Measurements from ENCODE around the gene SLC25A28.

SLC25A28 gene

GRCh38 chr10:99571816-99572215 is 48.4 kb downstream of the SLC25A28 start:
- Histone ChIP-seq H3K9ac (ENCODE audit: low read length) (no peak overlapping the region), H2BK15ac (replicated peaks; ENCODE audit: low read depth) (no peak overlapping the region), H3K27me3 (ENCODE audit: insufficient read depth, low read length, poor library complexity) (no peaks in the 10 kb centered on the region), H3K79me2 (ENCODE audit: control insufficient read depth, insufficient read depth, low read length) (no peaks in the 10 kb centered on the region), H3K4me2 (ENCODE audit: low read length) (no peak overlapping the region), H2AK5ac (ENCODE audit: low read length) (no peak overlapping the region), H3K79me1 (ENCODE audit: low read length) (no peaks in the 10 kb centered on the region), H3K4me3 (ENCODE audit: low read length) (no peak overlapping the region), H3K36me3 (ENCODE audit: control insufficient read depth, insufficient read depth, low read length) (no peaks in the 10 kb centered on the region), H2BK120ac (ENCODE audit: low read depth, low read length) (no peak overlapping the region), H3K56ac (ENCODE audit: low read length) (no peak overlapping the region), H4K5ac (ENCODE audit: low read length) (no peak overlapping the region), H3K18ac (ENCODE audit: low read length) (no peak overlapping the region), H3K23ac (ENCODE audit: low read length) (no peak overlapping the region), H4K8ac (ENCODE audit: low read depth, low read length) (no peak overlapping the region), H3K27ac (ENCODE audit: low read depth, low read length) (no peak overlapping the region), H2BK5ac (ENCODE audit: low read length) (no peak overlapping the region), H3K4ac (ENCODE audit: low read depth, low read length) (no peak overlapping the region), H3K4me1 (ENCODE audit: control insufficient read depth, low read depth, low read length) (peaks cover 3% of the 10 kb centered on the region)
- WGBS (ENCODE audit: extremely low coverage, insufficient coverage, low lambda C conversion rate): no CpG with 5 or more reads among the region's 1 CpG
- no peak for DNase-seq

GRCh38 chr10:99569961-99570360 is 50.3 kb downstream of the SLC25A28 start:
- Histone ChIP-seq H3K79me1 (ENCODE audit: low read length) (no peaks in the 10 kb centered on the region), H3K27ac (ENCODE audit: low read depth, low read length) (no peak overlapping the region), H3K36me3 (ENCODE audit: control insufficient read depth, insufficient read depth, low read length) (no peaks in the 10 kb centered on the region), H2BK120ac (ENCODE audit: low read depth, low read length) (no peak overlapping the region), H3K79me2 (ENCODE audit: control insufficient read depth, insufficient read depth, low read length) (no peaks in the 10 kb centered on the region), H2BK5ac (ENCODE audit: low read length) (no peak overlapping the region), H3K4ac (ENCODE audit: low read depth, low read length) (no peak overlapping the region), H4K8ac (ENCODE audit: low read depth, low read length) (no peak overlapping the region), H3K18ac (ENCODE audit: low read length) (no peak overlapping the region), H3K4me1 (ENCODE audit: control insufficient read depth, low read depth, low read length) (peaks cover 3% of the 10 kb centered on the region), H2BK15ac (replicated peaks; ENCODE audit: low read depth) (no peak overlapping the region), H2AK5ac (ENCODE audit: low read length) (no peak overlapping the region), H3K27me3 (ENCODE audit: insufficient read depth, low read length, poor library complexity) (no peaks in the 10 kb centered on the region), H3K56ac (ENCODE audit: low read length) (no peak overlapping the region), H3K9ac (ENCODE audit: low read length) (no peak overlapping the region), H3K4me2 (ENCODE audit: low read length) (no peak overlapping the region), H3K4me3 (ENCODE audit: low read length) (no peak overlapping the region), H4K5ac (ENCODE audit: low read length) (no peak overlapping the region), H3K23ac (ENCODE audit: low read length) (no peak overlapping the region)
- no peak for DNase-seq

- Histone ChIP-seq H3K27me3 (ENCODE audit: insufficient read depth, low read length, poor library complexity) (no peaks in the 10 kb centered on the region), H3K27ac (ENCODE audit: low read depth, low read length) (no peak overlapping the region), H3K4ac (ENCODE audit: low read depth, low read length) (no peak overlapping the region), H3K9ac (ENCODE audit: low read length) (no peak overlapping the region), H3K36me3 (ENCODE audit: control insufficient read depth, insufficient read depth, low read length) (no peaks in the 10 kb centered on the region), H3K56ac (ENCODE audit: low read length) (peak overlapping the region; percentile 44), H2BK5ac (ENCODE audit: low read length) (no peak overlapping the region), H4K5ac (ENCODE audit: low read length) (no peak overlapping the region), H3K23ac (ENCODE audit: low read length) (no peak overlapping the region), H2BK120ac (ENCODE audit: low read depth, low read length) (no peak overlapping the region), H4K8ac (ENCODE audit: low read depth, low read length) (no peak overlapping the region), H2AK5ac (ENCODE audit: low read length) (no peak overlapping the region), H2BK15ac (replicated peaks; ENCODE audit: low read depth) (no peak overlapping the region), H3K18ac (ENCODE audit: low read length) (no peak overlapping the region), H3K4me2 (ENCODE audit: low read length) (no peak overlapping the region), H3K79me1 (ENCODE audit: low read length) (no peaks in the 10 kb centered on the region), H3K4me3 (ENCODE audit: low read length) (no peak overlapping the region), H3K4me1 (ENCODE audit: control insufficient read depth, low read depth, low read length) (peaks cover 3% of the 10 kb centered on the region), H3K79me2 (ENCODE audit: control insufficient read depth, insufficient read depth, low read length) (no peaks in the 10 kb centered on the region)
- WGBS (ENCODE audit: extremely low coverage, insufficient coverage, low lambda C conversion rate): no CpG with 5 or more reads among the region's 11 CpGs
- DNase-seq: peak; percentile 50
Observed at GRCh38 chr10:99569253-99569939, 50.8 kb downstream of the SLC25A28 start.

GRCh38 chr10:99565166-99565565 is 55.1 kb downstream of the SLC25A28 start:
- Histone ChIP-seq H3K4me1 (ENCODE audit: control insufficient read depth, low read depth, low read length) (peaks cover 6% of the 10 kb centered on the region), H4K5ac (ENCODE audit: low read length) (no peak overlapping the region), H2BK120ac (ENCODE audit: low read depth, low read length) (no peak overlapping the region), H3K56ac (ENCODE audit: low read length) (no peak overlapping the region), H3K18ac (ENCODE audit: low read length) (no peak overlapping the region), H2BK15ac (replicated peaks; ENCODE audit: low read depth) (no peak overlapping the region), H3K79me1 (ENCODE audit: low read length) (no peaks in the 10 kb centered on the region), H3K9ac (ENCODE audit: low read length) (no peak overlapping the region), H3K27me3 (ENCODE audit: insufficient read depth, low read length, poor library complexity) (no peaks in the 10 kb centered on the region), H3K4ac (ENCODE audit: low read depth, low read length) (peak overlapping the region; percentile 36), H3K4me2 (ENCODE audit: low read length) (no peak overlapping the region), H2BK5ac (ENCODE audit: low read length) (no peak overlapping the region), H2AK5ac (ENCODE audit: low read length) (no peak overlapping the region), H4K8ac (ENCODE audit: low read depth, low read length) (no peak overlapping the region), H3K27ac (ENCODE audit: low read depth, low read length) (no peak overlapping the region), H3K23ac (ENCODE audit: low read length) (no peak overlapping the region), H3K79me2 (ENCODE audit: control insufficient read depth, insufficient read depth, low read length) (no peaks in the 10 kb centered on the region), H3K4me3 (ENCODE audit: low read length) (no peak overlapping the region), H3K36me3 (ENCODE audit: control insufficient read depth, insufficient read depth, low read length) (no peaks in the 10 kb centered on the region)
- DNase-seq: no peak
- no CpG with 5 or more reads among the region's 4 CpGs for WGBS (ENCODE audit: extremely low coverage, insufficient coverage, low lambda C conversion rate)

GRCh38 chr10:99564361-99564760 is 55.9 kb downstream of the SLC25A28 start:
- H3K4me3 ChIP-seq (ENCODE audit: low read length): no peak overlapping the region
- H3K4me1 ChIP-seq (ENCODE audit: control insufficient read depth, low read depth, low read length): peaks cover 6% of the 10 kb centered on the region
- no peaks in the 10 kb centered on the region for H3K27me3 ChIP-seq (ENCODE audit: insufficient read depth, low read length, poor library complexity)
- H4K8ac ChIP-seq (ENCODE audit: low read depth, low read length): no peak overlapping the region
- no peak overlapping the region for H2BK5ac ChIP-seq (ENCODE audit: low read length)
- H3K56ac ChIP-seq (ENCODE audit: low read length): no peak overlapping the region
- H3K4ac ChIP-seq (ENCODE audit: low read depth, low read length): no peak overlapping the region
- no peak overlapping the region for H2BK15ac ChIP-seq (replicated peaks; ENCODE audit: low read depth)
- H3K27ac ChIP-seq (ENCODE audit: low read depth, low read length): no peak overlapping the region
- H3K36me3 ChIP-seq (ENCODE audit: control insufficient read depth, insufficient read depth, low read length): no peaks in the 10 kb centered on the region
- no peaks in the 10 kb centered on the region for H3K79me1 ChIP-seq (ENCODE audit: low read length)
- H3K4me2 ChIP-seq (ENCODE audit: low read length): no peak overlapping the region
- H3K9ac ChIP-seq (ENCODE audit: low read length): no peak overlapping the region
- WGBS (ENCODE audit: extremely low coverage, insufficient coverage, low lambda C conversion rate): no CpG with 5 or more reads among the region's 3 CpGs
- H4K5ac ChIP-seq (ENCODE audit: low read length): no peak overlapping the region
- H2AK5ac ChIP-seq (ENCODE audit: low read length): no peak overlapping the region
- H2BK120ac ChIP-seq (ENCODE audit: low read depth, low read length): no peak overlapping the region
- H3K79me2 ChIP-seq (ENCODE audit: control insufficient read depth, insufficient read depth, low read length): no peaks in the 10 kb centered on the region
- DNase-seq: no peak
- H3K23ac ChIP-seq (ENCODE audit: low read length): no peak overlapping the region
- H3K18ac ChIP-seq (ENCODE audit: low read length): no peak overlapping the region

- Histone ChIP-seq H4K8ac (ENCODE audit: low read depth, low read length) (no peak overlapping the region), H3K27ac (ENCODE audit: low read depth, low read length) (no peak overlapping the region), H4K5ac (ENCODE audit: low read length) (no peak overlapping the region), H3K23ac (ENCODE audit: low read length) (no peak overlapping the region), H3K79me1 (ENCODE audit: low read length) (no peaks in the 10 kb centered on the region), H3K4me1 (ENCODE audit: control insufficient read depth, low read depth, low read length) (peaks cover 4% of the 10 kb centered on the region), H2BK120ac (ENCODE audit: low read depth, low read length) (no peak overlapping the region), H2AK5ac (ENCODE audit: low read length) (no peak overlapping the region), H3K4me2 (ENCODE audit: low read length) (no peak overlapping the region), H2BK5ac (ENCODE audit: low read length) (no peak overlapping the region), H3K56ac (ENCODE audit: low read length) (no peak overlapping the region), H3K18ac (ENCODE audit: low read length) (no peak overlapping the region), H3K4me3 (ENCODE audit: low read length) (no peak overlapping the region), H3K9ac (ENCODE audit: low read length) (no peak overlapping the region), H3K4ac (ENCODE audit: low read depth, low read length) (no peak overlapping the region), H2BK15ac (replicated peaks; ENCODE audit: low read depth) (no peak overlapping the region), H3K27me3 (ENCODE audit: insufficient read depth, low read length, poor library complexity) (no peaks in the 10 kb centered on the region), H3K36me3 (ENCODE audit: control insufficient read depth, insufficient read depth, low read length) (no peaks in the 10 kb centered on the region), H3K79me2 (ENCODE audit: control insufficient read depth, insufficient read depth, low read length) (no peaks in the 10 kb centered on the region)
- no CpG with 5 or more reads among the region's 2 CpGs for WGBS (ENCODE audit: extremely low coverage, insufficient coverage, low lambda C conversion rate)
- no peak for DNase-seq
Observed at GRCh38 chr10:99562631-99563030, 57.6 kb downstream of the SLC25A28 start.
